HEK293T (cell line): Measurements from ENCODE around the gene TMOD1.

Source experiments
- CTCF ChIA-PET: fragments of 350-600 bp; formaldehyde crosslinking; extraction: SDS; loops from one replicate; lab custom pipeline; 2021; ENCODE audit warnings: antibody characterized with exemption, inconsistent platforms; lab: Yijun Ruan, JAX
- POLR2A ChIA-PET: fragments of 350-600 bp; formaldehyde crosslinking; extraction: SDS; loops from one replicate; lab custom pipeline; 2020; ENCODE audit warnings: antibody characterized with exemption, inconsistent platforms; lab: Yijun Ruan, JAX
- DNase-seq: peaks from one replicate; pipeline ENCODE4 v3.0.0; 2012; ENCODE audit warnings: mixed read lengths; ENCODE audit errors: extremely low spot score
- ARNT ChIP-seq: fragments of 450-650 bp; IDR thresholded peaks from 2 replicates; pipeline ENCODE4 v1.6.1; 2017; ENCODE audit warnings: mild to moderate bottlenecking
- BHLHE40 ChIP-seq: fragments of 450-650 bp; IDR thresholded peaks from 2 replicates; pipeline ENCODE4 v1.6.1; 2016; ENCODE audit warnings: mild to moderate bottlenecking, moderate library complexity, borderline replicate concordance
- CTBP1 ChIP-seq: fragments of 450-650 bp; IDR thresholded peaks from 2 replicates; pipeline ENCODE4 v1.6.1; 2016; ENCODE audit warnings: borderline replicate concordance
- ELF4 ChIP-seq: fragments of 450-650 bp; IDR thresholded peaks from 2 replicates; pipeline ENCODE4 v1.6.1; 2017; ENCODE audit warnings: antibody characterized with exemption
- FOXA1 ChIP-seq: fragments of 450-650 bp; IDR thresholded peaks from 2 replicates; pipeline ENCODE4 v1.6.1; 2016; ENCODE audit warnings: mild to moderate bottlenecking
- FOXK2 ChIP-seq: fragments of 450-650 bp; IDR thresholded peaks from 2 replicates; pipeline ENCODE4 v1.6.1; 2016; ENCODE audit warnings: mild to moderate bottlenecking
- FOXM1 ChIP-seq: fragments of 450-650 bp; IDR thresholded peaks from 2 replicates; pipeline ENCODE4 v1.6.1; 2017; ENCODE audit warnings: mild to moderate bottlenecking, borderline replicate concordance
- HDGF ChIP-seq: fragments of 450-650 bp; IDR thresholded peaks from 2 replicates; pipeline ENCODE4 v1.6.1; 2017; ENCODE audit warnings: antibody characterized with exemption, borderline replicate concordance
- L3MBTL2 ChIP-seq: fragments of 450-650 bp; conservative IDR thresholded peaks from 2 replicates; pipeline ENCODE4 v1.6.1; 2016; ENCODE audit warnings: mild to moderate bottlenecking
- LEF1 ChIP-seq: fragments of 450-650 bp; IDR thresholded peaks from 2 replicates; pipeline ENCODE4 v1.6.1; 2017; ENCODE audit warnings: mild to moderate bottlenecking, borderline replicate concordance
- NFRKB ChIP-seq: fragments of 450-650 bp; IDR thresholded peaks from 2 replicates; pipeline ENCODE4 v1.6.1; 2016; ENCODE audit warnings: mild to moderate bottlenecking, moderate library complexity
- SP1 ChIP-seq: fragments of 450-650 bp; IDR thresholded peaks from 2 replicates; pipeline ENCODE4 v1.6.1; 2017
- SUZ12 ChIP-seq: fragments of 450-650 bp; IDR thresholded peaks from 2 replicates; pipeline ENCODE4 v1.6.1; 2016; ENCODE audit warnings: mild to moderate bottlenecking
- TARDBP ChIP-seq: fragments of 450-650 bp; IDR thresholded peaks from 2 replicates; pipeline ENCODE4 v1.6.1; 2016
- ZNF384 ChIP-seq: fragments of 450-650 bp; IDR thresholded peaks from 2 replicates; pipeline ENCODE4 v1.6.1; 2016
- TF ChIP-seq, protein P1 (sequence below): fragments of 450-650 bp; IDR thresholded peaks from 2 replicates; pipeline ENCODE4 v1.6.1; 2016

Gene TMOD1

GRCh38 chr9:97543561-97543960 is 42.1 kb downstream of the TMOD1 start:
- CTCF ChIA-PET = no interaction called here
- TF ChIP-seq NFRKB (no peak), SUZ12 (no peak), ZNF384 (no peak), ARNT (no peak), SP1 (no peak), FOXA1 (no peak), L3MBTL2 (no peak), HDGF (no peak), FOXM1 (no peak), FOXK2 (no peak), LEF1 (no peak), TARDBP (no peak), CTBP1 (no peak), BHLHE40 (no peak), ELF4 (no peak)
- TF ChIP-seq, protein P1, sequence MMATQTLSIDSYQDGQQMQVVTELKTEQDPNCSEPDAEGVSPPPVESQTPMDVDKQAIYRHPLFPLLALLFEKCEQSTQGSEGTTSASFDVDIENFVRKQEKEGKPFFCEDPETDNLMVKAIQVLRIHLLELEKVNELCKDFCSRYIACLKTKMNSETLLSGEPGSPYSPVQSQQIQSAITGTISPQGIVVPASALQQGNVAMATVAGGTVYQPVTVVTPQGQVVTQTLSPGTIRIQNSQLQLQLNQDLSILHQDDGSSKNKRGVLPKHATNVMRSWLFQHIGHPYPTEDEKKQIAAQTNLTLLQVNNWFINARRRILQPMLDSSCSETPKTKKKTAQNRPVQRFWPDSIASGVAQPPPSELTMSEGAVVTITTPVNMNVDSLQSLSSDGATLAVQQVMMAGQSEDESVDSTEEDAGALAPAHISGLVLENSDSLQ = no peak
- DNase-seq = no peak
- POLR2A ChIA-PET = no interaction called here

DNA sequence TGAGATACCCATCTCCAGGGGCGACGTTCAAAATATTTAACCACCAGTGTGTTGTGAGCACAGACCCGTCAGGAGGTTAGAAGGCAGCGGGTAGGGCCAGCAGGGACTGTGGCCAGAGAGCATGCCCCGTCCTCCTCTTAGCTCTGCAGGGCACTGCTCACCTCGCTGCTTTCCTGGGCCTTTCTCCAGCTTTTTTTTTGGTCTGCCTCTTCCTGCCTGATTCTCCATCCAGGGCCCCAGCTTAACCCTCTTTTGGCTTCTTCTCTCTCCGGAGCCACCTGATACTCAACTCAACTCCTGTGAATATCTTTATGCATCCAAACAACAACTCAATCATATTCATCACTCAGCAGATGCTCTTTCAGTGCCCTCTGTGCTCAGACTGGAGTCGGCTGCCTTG is 44.0 kb downstream of the TMOD1 start:
- CTCF ChIA-PET = no interaction called here
- DNase-seq = no peak
- no peak for TF ChIP-seq SP1
- TF ChIP-seq CTBP1 = no peak
- POLR2A ChIA-PET = no interaction called here

- DNase-seq = no peak
- POLR2A ChIA-PET = no interaction called here
- CTCF ChIA-PET = no interaction called here
- TF ChIP-seq HDGF (no peak), FOXA1 (no peak), LEF1 (no peak), SP1 (no peak), BHLHE40 (no peak), FOXM1 (no peak), NFRKB (no peak), ARNT (no peak), TARDBP (no peak), SUZ12 (no peak), FOXK2 (no peak), ZNF384 (no peak), ELF4 (no peak), L3MBTL2 (no peak), CTBP1 (no peak)
- TF ChIP-seq, protein P1 = no peak
These were observed 45.8 kb downstream of the TMOD1 start for GRCh38 chr9:97547098-97547829.

DNA sequence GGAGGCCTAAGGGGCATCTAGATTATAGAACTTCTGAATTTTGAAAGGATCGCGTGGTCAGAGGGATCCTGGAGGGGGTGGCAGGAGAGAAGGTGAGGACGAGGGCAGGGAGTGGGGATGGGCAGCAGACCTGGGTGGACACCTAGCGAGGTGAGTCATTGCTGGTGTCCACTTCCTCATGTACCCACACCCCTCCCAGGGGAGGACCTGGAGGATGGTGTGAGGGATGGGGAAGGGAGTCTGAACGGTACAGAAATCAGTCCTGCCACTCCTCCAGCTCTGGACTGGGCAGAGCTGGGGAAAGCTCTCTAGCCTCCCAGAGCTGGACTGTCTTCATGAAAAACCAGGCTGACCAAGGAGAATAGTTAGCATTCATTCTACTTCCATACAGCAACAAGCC is 46.9 kb downstream of the TMOD1 start:
- ChIA-PET CTCF (no interaction called here), POLR2A (no interaction called here)
- DNase-seq = no peak
- TF ChIP-seq FOXM1 = no peak
- TF ChIP-seq BHLHE40 = no peak
- TF ChIP-seq HDGF = no peak
- TF ChIP-seq L3MBTL2 = no peak
- no peak for TF ChIP-seq TARDBP
- TF ChIP-seq LEF1 = no peak
- TF ChIP-seq ELF4 = no peak
- TF ChIP-seq, protein P1 = no peak
- no peak for TF ChIP-seq ARNT
- TF ChIP-seq FOXK2 = no peak
- TF ChIP-seq SUZ12 = no peak
- no peak for TF ChIP-seq NFRKB
- no peak for TF ChIP-seq CTBP1
- TF ChIP-seq ZNF384 = no peak
- TF ChIP-seq FOXA1 = no peak
- no peak for TF ChIP-seq SP1

- DNase-seq = no peak
- no peak for TF ChIP-seq ZNF384
- no peak for TF ChIP-seq TARDBP
- TF ChIP-seq SUZ12 = no peak
- TF ChIP-seq BHLHE40 = no peak
- no peak for TF ChIP-seq HDGF
- no peak for TF ChIP-seq LEF1
- ChIA-PET POLR2A (no interaction called here), CTCF (no interaction called here)
These were observed 47.5 kb downstream of the TMOD1 start for GRCh38 chr9:97548819-97549540.

DNA sequence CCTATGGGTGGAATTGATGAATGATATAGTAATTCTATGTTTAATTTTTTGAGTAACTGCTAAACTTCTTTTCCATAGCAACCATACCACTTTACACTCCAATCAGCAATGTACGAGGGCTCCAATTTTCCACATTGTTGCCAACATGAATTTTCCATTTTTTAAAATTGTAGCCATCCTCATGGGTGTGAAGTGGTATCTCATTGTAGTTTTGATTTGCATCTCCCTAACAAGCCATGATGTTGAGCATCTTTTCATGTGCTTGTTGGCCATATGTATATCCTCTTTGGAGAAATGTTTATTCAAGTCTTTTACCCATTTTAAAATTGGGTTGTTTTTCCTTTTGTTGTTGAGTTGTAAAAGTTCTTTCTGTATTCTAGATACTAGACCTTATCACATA is 48.9 kb downstream of the TMOD1 start:
- ChIA-PET CTCF (no interaction called here), POLR2A (no interaction called here)
- no peak for DNase-seq
- TF ChIP-seq CTBP1 = no peak
- TF ChIP-seq LEF1 = no peak
- TF ChIP-seq ELF4 = no peak
- TF ChIP-seq NFRKB = no peak
- no peak for TF ChIP-seq SUZ12
- TF ChIP-seq FOXM1 = no peak
- no peak for TF ChIP-seq BHLHE40
- TF ChIP-seq HDGF = no peak
